TTC549 (cell line): Measurements from ENCODE around the gene PIP5KL1.

Experiments
- FAIRE-seq: peaks from 2 replicates; lab custom pipeline; 2012; peaks lifted over from hg19 to GRCh38; lab: Jason Lieb, UNC

Gene PIP5KL1

DNA sequence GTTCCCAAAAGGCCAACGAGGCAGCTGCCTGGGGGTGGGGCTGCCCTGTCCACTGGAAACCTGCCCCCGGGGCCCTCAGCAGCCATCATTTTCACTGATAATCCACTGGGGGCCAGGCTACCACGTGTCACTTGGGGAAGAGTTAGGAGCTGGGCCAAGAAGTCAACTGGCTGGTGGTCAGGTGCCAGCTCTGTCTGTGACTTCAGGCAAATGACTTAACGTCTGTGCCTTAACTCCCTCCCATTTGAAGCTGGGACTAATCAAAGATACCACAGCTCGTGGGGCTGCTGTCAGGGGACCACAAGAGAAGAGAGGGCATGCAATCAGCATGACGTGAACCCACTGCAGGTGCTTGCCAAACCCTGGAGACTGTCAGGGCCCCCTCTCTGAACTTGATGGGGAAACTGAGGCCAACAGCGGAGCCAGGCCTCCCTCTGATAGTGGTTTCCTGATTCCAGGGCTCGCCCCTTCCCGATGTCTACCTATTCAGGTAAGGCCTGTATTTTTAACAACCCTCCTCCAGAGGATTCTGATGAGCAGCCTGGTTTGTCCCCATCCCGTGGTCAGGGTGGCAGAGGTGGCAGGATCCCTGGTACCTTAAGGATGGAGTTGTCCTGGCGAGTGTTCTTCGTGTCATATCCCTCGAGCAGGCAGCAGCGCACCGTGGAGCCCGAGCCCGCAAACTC, 19.4 kb upstream of the PIP5KL1 start:
- no peak for FAIRE-seq

DNA sequence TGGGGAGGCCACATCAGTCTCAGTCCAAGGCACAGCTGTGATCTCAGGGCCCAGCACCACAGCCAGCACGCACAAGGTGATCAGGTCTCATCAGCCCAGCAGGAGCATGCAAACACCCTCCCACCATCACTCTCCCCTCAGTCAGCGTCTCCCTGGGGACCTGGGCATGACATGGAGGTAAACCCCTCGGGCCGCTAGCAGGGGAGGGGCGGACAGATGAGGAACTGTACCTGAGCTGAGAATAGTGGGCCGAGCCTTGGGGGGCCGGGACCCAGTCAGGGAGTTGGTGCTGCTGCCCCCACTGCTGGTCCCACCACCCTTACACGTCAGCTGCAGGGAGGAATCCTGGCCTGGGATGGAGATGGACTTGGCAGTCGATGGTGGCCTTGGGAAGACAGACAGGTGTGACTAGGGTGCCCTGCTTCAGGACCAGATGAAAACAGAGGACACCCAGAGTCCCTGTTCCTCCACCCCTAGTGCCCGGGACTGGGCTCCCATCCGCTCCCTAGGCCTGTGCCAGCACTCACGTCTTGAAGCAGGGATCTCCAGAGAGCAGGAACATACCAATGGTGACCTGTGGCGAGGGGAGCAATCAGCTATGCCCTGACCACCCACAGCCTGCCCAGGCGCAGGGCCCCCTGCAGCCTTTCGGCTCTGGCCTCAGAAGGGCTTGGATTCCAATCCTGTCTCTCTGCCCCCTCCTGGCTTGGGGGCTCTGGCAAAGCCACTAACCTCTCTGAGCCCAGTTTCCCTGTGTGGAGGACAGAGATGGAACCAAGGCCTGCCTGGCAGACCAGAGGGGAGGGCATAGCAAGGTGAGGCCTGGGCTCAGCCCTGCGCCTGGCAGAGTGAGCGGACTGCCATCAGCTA, 17.5 kb upstream of the PIP5KL1 start:
- FAIRE-seq = no peak

DNA sequence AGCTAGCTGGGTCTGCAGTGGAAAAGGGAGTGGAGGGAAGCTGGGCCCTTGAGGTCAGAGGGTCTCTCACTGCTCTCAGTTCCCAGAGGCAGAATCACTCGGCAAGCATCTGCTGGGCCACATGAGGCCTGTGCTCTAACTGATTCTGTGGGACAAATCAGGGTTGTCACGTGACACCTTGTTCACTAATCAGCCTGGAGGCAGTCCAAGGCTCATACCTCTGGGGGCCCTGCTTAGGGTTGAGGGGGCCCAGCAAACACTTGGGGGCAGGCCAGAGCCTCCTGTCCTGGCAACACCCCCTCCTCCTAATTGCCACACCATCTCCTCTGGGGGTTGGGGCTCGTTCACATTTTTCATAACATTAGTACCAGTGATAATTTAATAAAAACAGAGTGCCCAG, 16.2 kb upstream of the PIP5KL1 start:
- no peak for FAIRE-seq

GRCh38 chr9:127945942-127946341, 15.4 kb upstream of the PIP5KL1 start:
- no peak for FAIRE-seq

- no peak for FAIRE-seq
Measured at GRCh38 chr9:127945338-127945737, 14.8 kb upstream of the PIP5KL1 start.

- no peak for FAIRE-seq
Measured at GRCh38 chr9:127944586-127945218, 14.1 kb upstream of the PIP5KL1 start.

DNA sequence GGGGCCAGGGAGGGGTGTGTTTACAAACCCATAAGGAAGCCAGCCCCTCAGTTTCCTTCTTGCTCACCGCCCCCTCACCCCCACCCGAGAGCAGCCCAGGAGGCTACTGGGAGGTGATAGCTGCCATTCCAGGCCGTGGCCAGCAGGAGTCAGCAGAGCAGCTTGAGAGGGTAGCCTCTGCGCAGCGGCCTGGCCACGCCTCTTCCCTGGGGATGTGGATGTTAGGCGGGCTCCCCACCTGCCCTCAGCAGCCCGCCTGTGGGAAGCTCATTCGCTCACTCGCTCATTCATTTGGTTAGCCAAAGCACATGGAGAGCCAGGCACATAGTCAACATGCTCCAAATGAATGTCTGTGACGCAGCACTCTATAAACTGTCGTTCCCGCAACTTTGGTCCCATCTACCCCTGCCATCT, 13.2 kb upstream of the PIP5KL1 start:
- no peak for FAIRE-seq

- FAIRE-seq = no peak
Measured at GRCh38 chr9:127943011-127943662, 12.6 kb upstream of the PIP5KL1 start.

GRCh38 chr9:127942216-127943010, 11.8 kb upstream of the PIP5KL1 start:
- FAIRE-seq = no peak

GRCh38 chr9:127941961-127942215, 11.3 kb upstream of the PIP5KL1 start:
- no peak for FAIRE-seq

DNA sequence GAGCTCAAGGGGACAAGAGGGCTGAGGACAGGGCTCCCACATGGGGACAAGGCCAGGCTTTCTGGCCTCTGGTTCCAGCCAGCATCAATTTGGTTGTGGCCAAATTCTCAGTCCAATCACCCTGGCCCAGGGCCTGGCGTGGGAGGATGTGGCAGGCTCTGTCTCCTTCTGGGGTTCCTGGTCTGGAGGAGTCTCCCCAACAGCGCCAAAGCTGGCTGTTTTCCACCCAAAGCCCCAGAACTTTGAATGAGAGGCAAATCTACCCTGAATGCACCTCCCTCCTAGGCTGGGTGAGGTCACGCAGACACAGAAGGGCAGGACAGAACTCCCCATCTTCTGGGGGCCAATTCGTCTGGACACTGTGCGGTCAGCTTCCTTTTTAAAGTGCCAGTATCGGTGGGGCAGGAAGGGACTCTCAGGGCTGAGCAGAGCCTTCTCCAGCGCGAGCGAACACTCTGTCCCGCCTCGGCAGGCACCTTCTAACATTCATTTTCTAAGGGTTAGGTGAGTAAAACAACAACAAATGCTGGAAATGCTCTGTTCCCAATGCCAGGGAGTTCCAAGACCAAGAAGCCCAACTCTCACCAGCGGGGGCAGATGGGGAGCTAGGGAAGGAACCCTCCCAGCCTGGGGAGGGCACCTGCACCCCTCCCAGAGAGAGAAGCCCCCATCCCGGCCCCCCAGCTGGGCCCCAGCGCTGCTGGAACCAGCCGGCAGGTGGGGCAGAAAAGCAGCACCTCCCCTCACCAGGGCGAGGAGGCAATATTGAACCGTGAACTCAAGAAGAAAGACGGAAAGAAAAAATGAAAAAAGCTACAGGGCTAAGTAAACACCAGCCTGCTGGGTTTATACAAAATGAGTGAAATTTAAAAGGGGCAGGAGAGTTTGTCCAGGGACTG, 10.7 kb upstream of the PIP5KL1 start:
- no peak for FAIRE-seq

DNA sequence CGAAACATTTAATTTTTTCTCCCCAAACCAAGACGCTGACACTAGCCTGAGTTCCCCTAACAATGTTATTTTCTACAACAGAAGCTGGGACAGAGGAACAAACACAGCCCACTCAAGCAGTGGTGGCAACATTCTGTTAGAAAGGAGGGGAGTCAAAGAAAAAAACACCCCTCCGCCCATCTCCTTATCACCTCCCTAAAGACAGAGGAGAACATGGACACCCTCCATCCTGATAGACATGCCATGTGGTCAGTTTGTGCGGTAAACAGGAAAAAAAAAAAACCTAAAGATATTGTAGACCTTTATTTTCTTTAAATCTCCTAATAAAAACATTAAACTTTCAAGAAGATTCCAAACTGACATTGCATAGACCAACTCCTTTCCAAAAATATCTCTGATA, 10.0 kb upstream of the PIP5KL1 start:
- no peak for FAIRE-seq

DNA sequence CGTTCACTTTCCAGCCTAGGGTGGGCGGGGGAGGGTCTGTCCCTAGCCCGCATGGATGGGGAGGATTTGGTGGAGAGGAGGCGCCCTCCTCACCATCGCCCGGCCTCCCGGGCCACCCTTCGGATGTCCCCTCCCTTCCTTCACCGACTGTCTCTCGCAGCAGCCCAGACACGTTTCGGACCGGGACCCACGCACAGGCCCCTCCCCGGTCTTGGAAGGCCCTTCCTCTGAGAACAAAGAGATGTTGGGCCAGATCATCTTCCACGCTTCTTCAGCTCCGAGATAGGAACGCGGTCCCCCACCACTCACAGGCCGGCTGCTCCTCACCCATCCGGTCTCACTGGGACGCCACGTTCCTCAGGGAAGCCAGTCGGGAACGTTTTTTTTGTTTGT, 7.7 kb upstream of the PIP5KL1 start:
- no peak for FAIRE-seq

DNA sequence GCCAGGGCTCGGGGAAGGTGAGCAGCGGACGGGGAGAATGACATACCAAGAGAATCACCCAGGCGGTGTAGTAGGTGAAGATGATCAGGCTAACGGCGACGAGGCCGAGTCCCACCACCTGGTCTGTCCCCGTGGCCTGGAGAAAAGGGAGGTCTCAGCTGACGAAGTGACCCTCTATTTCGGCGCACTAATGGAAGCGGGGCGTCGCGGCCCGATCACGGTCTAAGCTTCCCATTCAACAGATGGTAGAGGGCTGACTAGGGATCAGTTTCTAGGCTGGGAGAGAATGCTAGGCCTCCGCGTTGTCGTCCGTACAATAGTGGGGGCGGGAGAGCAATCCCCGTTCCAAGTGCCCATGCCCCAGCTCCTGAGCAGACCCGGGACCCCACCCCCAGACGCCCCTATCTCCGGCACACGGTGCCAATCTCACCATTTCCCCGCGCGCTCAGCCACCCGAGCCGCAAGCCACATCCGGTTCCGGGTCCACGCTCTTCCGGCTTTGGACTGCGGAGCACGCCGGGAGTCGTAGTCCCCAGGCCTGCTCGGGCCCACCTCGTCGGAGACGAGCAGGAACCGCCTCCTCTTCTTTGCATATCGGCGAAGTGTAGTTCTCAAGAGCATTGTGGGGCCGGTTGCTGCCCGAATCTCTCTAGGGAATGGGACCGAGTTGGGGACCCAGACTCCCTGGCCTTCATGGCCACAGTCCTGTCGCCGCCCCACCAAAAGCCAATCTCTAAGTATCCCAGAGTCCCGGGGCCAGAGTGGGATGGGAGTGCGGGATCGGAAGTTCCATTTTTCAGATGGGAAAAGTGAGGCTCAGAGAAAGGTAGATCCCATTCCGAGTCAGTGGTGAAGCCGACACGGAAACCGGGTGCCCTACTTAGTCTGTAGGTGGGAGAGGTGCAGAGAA, 7.1 kb upstream of the PIP5KL1 start, which contains the start of gene DPM2:
DPM2 (minus strand) TSS at position 467 of the 910 bp plus-strand sequence; CDS start at position 433, 34 bp downstream.
- FAIRE-seq = no peak

DNA sequence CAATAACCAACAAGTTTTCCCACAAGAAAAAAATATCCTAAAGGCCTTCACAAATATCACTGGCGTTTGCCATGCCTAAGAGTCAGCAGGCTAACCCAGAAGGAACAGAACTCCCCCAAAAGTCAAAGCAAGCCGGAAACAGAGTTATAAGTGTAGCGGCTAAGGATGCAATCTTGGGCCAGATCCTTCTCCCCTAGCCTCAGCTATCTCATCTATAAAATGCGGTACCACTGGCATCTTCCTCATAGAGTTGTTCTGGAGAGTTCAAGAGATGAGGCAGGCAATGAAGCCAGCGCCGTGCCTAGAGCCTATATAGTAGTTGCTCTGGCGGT, 6.4 kb upstream of the PIP5KL1 start:
- FAIRE-seq = no peak

GRCh38 chr9:127936347-127936852, 5.8 kb upstream of the PIP5KL1 start:
- no peak for FAIRE-seq

GRCh38 chr9:127935765-127936221, 5.2 kb upstream of the PIP5KL1 start:
- FAIRE-seq = no peak

- no peak for FAIRE-seq
Measured at GRCh38 chr9:127934986-127935385, 4.4 kb upstream of the PIP5KL1 start.

- FAIRE-seq = no peak
Measured at GRCh38 chr9:127934248-127934647, 3.7 kb upstream of the PIP5KL1 start.
